B cell (primary cell): ENCODE results near the gene ACSL4. TPM values are rescaled to one million over a fixed set of nuclear protein-coding genes. Genes with fewer than 3 reads are reported as not detected.

Experiments used
- ATAC-seq: fragments of 200-7000 bp; cut with Tn5 transposase; one replicate; pipeline ENCODE4 v1.10.0; 2021; ENCODE audit warnings: low read depth, mild to moderate bottlenecking, moderate number of reproducible peaks, moderate library complexity
- CTCF ChIA-PET: fragments of 350-600 bp; sonication (Branson Sonifier 250); formaldehyde crosslinking; loops from one replicate; lab custom pipeline; 2021; ENCODE audit warnings: antibody characterized with exemption, inconsistent platforms; lab: Charles Lee
- POLR2A ChIA-PET: fragments of 350-600 bp; sonication (Branson Sonifier 250); formaldehyde crosslinking; loops from one replicate; lab custom pipeline; 2021; ENCODE audit warnings: antibody characterized with exemption; lab: Charles Lee
- DNase-seq: peaks from one replicate; pipeline ENCODE4 v3.0.0; 2013
- H2AFZ ChIP-seq: 2 replicates; pipeline ENCODE4 v1.6.1; 2012; ENCODE audit warnings: mild to moderate bottlenecking, low read depth, low read length; ENCODE audit not compliant: insufficient read depth, poor library complexity, severe bottlenecking
- H3K27ac ChIP-seq, 2 donors: 1 replicate in 1 of 2; 2 replicates in 1 of 2; pipeline ENCODE4 v1.5.1; 2012 to 2013; ENCODE audit warnings: low read length in 2 of 2, mild to moderate bottlenecking in 2 of 2, moderate library complexity in 1 of 2
- H3K27me3 ChIP-seq, 4 experiments: fragments of 200-600 bp in 1 of 4; sonication (generic) in 1 of 4; replicated peaks in 1 of 4; 1 replicate in 2 of 4; 2 replicates in 2 of 4; pipeline versions ENCODE4 v1.6.1 to v1.7.0; 2013 to 2016; ENCODE audit warnings: low read length in 3 of 4, mild to moderate bottlenecking in 2 of 4, mixed read lengths in 1 of 4, moderate library complexity in 1 of 4; ENCODE audit not compliant: insufficient read depth in 4 of 4, control insufficient read depth in 3 of 4; ENCODE audit errors: control extremely low read depth in 1 of 4
- H3K36me3 ChIP-seq, 2 experiments: replicated peaks in 1 of 2; 1 replicate in 1 of 2; 2 replicates in 1 of 2; pipeline versions ENCODE4 v1.6.1 to v1.7.1; 2013; ENCODE audit warnings: low read length in 1 of 2; ENCODE audit not compliant: insufficient read depth in 2 of 2, control insufficient read depth in 1 of 2; ENCODE audit errors: control extremely low read depth in 1 of 2, extremely low read depth in 1 of 2
- H3K4me1 ChIP-seq, 2 donors: fragments of 200-600 bp in 1 of 2; sonication (generic) in 1 of 2; 1 replicate in 1 of 2; 2 replicates in 1 of 2; pipeline versions ENCODE4 v1.5.1 to v1.6.1; 2013 to 2017; ENCODE audit warnings: low read length in 2 of 2; ENCODE audit not compliant: control insufficient read depth in 2 of 2, insufficient read depth in 2 of 2
- H3K4me2 ChIP-seq: replicated peaks from 2 replicates; pipeline ENCODE3; 2012; ENCODE audit warnings: mild to moderate bottlenecking, low read depth, low read length; ENCODE audit not compliant: poor library complexity, severe bottlenecking
- H3K4me3 ChIP-seq, 5 experiments: fragments of 200-600 bp in 1 of 5; sonication (generic) in 1 of 5; 1 replicate in 3 of 5; 2 replicates in 2 of 5; pipeline versions ENCODE4 v1.5.1 to v1.7.0; 2011 to 2016; ENCODE audit warnings: low read length in 4 of 5, mild to moderate bottlenecking in 4 of 5, low read depth in 2 of 5, control low read depth in 1 of 5, moderate library complexity in 1 of 5; ENCODE audit not compliant: insufficient read depth in 1 of 5; ENCODE audit errors: control extremely low read depth in 1 of 5, extremely low read depth in 1 of 5
- H3K79me2 ChIP-seq: fragments of 200-600 bp; sonication (generic); one replicate; pipeline ENCODE4 v1.6.0; 2016; ENCODE audit warnings: low read length; ENCODE audit not compliant: control insufficient read depth, insufficient read depth
- H3K9ac ChIP-seq: fragments of 200-600 bp; sonication (generic); 2 replicates; pipeline ENCODE4 v1.6.1; 2017; ENCODE audit warnings: mild to moderate bottlenecking, low read length, moderate library complexity
- H3K9me3 ChIP-seq, 3 donors: one replicate each; pipeline versions ENCODE4 v1.6.1 to v1.7.1; 2013; ENCODE audit warnings: low read length in 2 of 3; ENCODE audit not compliant: control insufficient read depth in 2 of 3, insufficient read depth in 1 of 3; ENCODE audit errors: control extremely low read depth in 1 of 3
- H4K20me1 ChIP-seq: 2 replicates; pipeline ENCODE4 v1.6.0; 2012; ENCODE audit warnings: mild to moderate bottlenecking, low read length; ENCODE audit not compliant: insufficient read depth, control insufficient read depth, poor library complexity, severe bottlenecking
- H3K27ac Mint-ChIP-seq: one replicate; pipeline ENCODE4 v1.8.0; 2021; ENCODE audit warnings: mixed read lengths
- H3K27me3 Mint-ChIP-seq: one replicate; pipeline ENCODE4 v1.8.0; 2021; ENCODE audit warnings: mixed read lengths
- H3K4me1 Mint-ChIP-seq: one replicate; pipeline ENCODE4 v1.8.0; 2021; ENCODE audit warnings: mixed read lengths
- H3K4me3 Mint-ChIP-seq: one replicate; pipeline ENCODE4 v1.8.0; 2021; ENCODE audit warnings: mixed read lengths
- H3K9me3 Mint-ChIP-seq: one replicate; pipeline ENCODE4 v1.8.0; 2022; ENCODE audit warnings: mixed read lengths; ENCODE audit not compliant: insufficient read depth
- EZH2 ChIP-seq: IDR thresholded peaks from 2 replicates; pipeline ENCODE4 v1.6.1; 2012; ENCODE audit warnings: borderline replicate concordance, low read depth, mild to moderate bottlenecking, moderate library complexity, low read length; ENCODE audit not compliant: insufficient read depth, poor library complexity, severe bottlenecking
- WGBS: methylation state at CpG from one replicate; pipeline ENCODE4 v1.1.5; 2013; ENCODE audit warnings: missing lambda C conversion rate; ENCODE audit not compliant: insufficient coverage; 5-methylcytosine and 5-hydroxymethylcytosine counted together
- intact Hi-C: fragments of 100-400 bp; cut with micrococcal nuclease; formaldehyde crosslinking; loops from one replicate; pipeline ENCODE4 v1.10.0; 2022
- polyA plus RNA-seq: library from polyadenylated mRNA; depleted of rRNA; stranded (reverse); fragments of >200 nt; gene quantifications from 2 replicates; pipeline ENCODE4 v1.2.3, GENCODE V29; 2012
- total RNA-seq, 2 donors: library from RNA; stranded (reverse); fragments of 120-200 nt in 1 of 2; gene quantifications; 1 replicate in 1 of 2; 2 replicates in 1 of 2; pipeline versions ENCODE4 v1.2.3 to v1.2.4, GENCODE V29; 2013 to 2022
- TF ChIP-seq, protein P1 (sequence below): fragments of 200-600 bp; IDR thresholded peaks from one replicate; pipeline ENCODE4 v1.8.0; 2022; ENCODE audit warnings: antibody characterized with exemption, mild to moderate bottlenecking

The ACSL4 gene
- total and polyA plus RNA-seq, 2 donors (not counting 1 experiment from before 2014, with no cell fraction given) = 4.0 to 29.1 TPM

DNA sequence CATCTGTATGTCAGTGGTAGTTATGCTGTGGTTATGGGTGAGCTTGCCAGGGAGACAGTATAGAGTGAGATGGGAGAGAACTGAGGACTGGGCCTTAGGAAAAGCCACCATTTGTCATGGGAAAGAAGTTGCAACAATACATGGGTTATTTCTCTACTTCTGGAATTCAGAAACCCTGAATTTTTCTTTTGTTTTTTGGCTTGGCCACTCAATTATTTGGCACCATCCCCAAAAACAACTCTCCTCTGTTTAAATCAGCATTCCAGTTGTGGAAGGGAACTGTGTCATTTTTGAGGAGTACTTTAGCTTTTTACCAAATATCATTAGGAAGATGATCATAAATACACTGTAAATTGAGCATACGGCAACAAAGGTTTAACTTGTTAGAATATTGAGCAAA is 41.1 kb upstream of the ACSL4 start:
- no peaks in the 10 kb centered on the region for H3K4me1 Mint-ChIP-seq
- CTCF ChIA-PET = interaction anchor here (0.8 kb wide), 1 partner anchor 83 kb away, joined by 4 read pairs; no protein-coding TSS in a partner anchor

DNA sequence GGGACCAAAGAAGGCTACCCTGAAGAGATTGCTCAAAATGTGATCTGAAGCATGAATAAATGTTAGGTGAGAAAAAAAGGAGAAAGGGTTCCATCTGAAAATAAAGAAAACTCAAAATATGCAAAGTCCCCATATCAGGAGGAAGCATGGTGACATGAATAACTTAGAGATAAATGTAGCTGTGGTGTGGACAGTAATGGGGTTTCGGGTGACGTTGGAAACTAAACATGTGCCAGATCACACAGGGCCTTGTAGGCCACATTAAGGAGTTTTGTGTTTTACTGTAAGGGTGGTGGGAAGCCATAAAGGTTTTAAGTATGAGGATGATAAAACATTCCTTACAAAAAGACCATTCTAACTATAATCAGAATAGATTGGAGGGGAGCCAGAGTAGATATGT is 40.3 kb upstream of the ACSL4 start:
- Histone ChIP-seq H3K4me2 (no peak overlapping the region), H3K4me1 (no peaks in the 10 kb centered on the region), H3K4me3 (no peak overlapping the region), H3K9ac (no peak overlapping the region), H3K36me3 (no peaks in the 10 kb centered on the region), H2AFZ (no peak overlapping the region), H3K9me3 (peaks cover 0 to 2% (median 0%) of the 10 kb centered on the region in 3 donors), H3K27me3 (no peaks in the 10 kb centered on the region), H3K79me2 (no peaks in the 10 kb centered on the region), H4K20me1 (no peaks in the 10 kb centered on the region), H3K27ac (no peak overlapping the region)
- WGBS = no CpG with 5 or more reads among the region's 2 CpGs
- H3K9me3 Mint-ChIP-seq = no peaks in the 10 kb centered on the region
- H3K4me3 Mint-ChIP-seq = no peak overlapping the region
- DNase-seq (no peak), ATAC-seq (no peak)
- H3K27me3 Mint-ChIP-seq = no peaks in the 10 kb centered on the region
- intact Hi-C loops = no loop called here
- CTCF ChIA-PET = no interaction called here
- POLR2A ChIA-PET = no interaction called here
- TF ChIP-seq, protein P1, sequence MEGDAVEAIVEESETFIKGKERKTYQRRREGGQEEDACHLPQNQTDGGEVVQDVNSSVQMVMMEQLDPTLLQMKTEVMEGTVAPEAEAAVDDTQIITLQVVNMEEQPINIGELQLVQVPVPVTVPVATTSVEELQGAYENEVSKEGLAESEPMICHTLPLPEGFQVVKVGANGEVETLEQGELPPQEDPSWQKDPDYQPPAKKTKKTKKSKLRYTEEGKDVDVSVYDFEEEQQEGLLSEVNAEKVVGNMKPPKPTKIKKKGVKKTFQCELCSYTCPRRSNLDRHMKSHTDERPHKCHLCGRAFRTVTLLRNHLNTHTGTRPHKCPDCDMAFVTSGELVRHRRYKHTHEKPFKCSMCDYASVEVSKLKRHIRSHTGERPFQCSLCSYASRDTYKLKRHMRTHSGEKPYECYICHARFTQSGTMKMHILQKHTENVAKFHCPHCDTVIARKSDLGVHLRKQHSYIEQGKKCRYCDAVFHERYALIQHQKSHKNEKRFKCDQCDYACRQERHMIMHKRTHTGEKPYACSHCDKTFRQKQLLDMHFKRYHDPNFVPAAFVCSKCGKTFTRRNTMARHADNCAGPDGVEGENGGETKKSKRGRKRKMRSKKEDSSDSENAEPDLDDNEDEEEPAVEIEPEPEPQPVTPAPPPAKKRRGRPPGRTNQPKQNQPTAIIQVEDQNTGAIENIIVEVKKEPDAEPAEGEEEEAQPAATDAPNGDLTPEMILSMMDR = no peak
- TF ChIP-seq EZH2 = no peak
- H3K4me1 Mint-ChIP-seq = no peaks in the 10 kb centered on the region
- H3K27ac Mint-ChIP-seq = no peak overlapping the region

More for the DNA sequence above, 41.1 kb upstream of the ACSL4 start:
- H3K27ac Mint-ChIP-seq = no peak overlapping the region
- H3K27me3 Mint-ChIP-seq = no peaks in the 10 kb centered on the region
- H3K4me3 ChIP-seq = no peak overlapping the region
- DNase-seq = no peak
- ATAC-seq = no peak
- no peak overlapping the region for H3K4me2 ChIP-seq
- H3K9me3 ChIP-seq = peaks cover 0 to 2% (median 0%) of the 10 kb centered on the region in 3 donors
- intact Hi-C loops = no loop called here
- POLR2A ChIA-PET = no interaction called here
- H2AFZ ChIP-seq = no peak overlapping the region
- H3K27ac ChIP-seq = no peak overlapping the region
- no peaks in the 10 kb centered on the region for H3K9me3 Mint-ChIP-seq
- no CpG with 5 or more reads among the region's 1 CpG for WGBS
- H3K9ac ChIP-seq = no peak overlapping the region
- H4K20me1 ChIP-seq = no peaks in the 10 kb centered on the region
- TF ChIP-seq, protein P1 = no peak
- TF ChIP-seq EZH2 = no peak
- H3K4me1 ChIP-seq = no peaks in the 10 kb centered on the region
- no peak overlapping the region for H3K4me3 Mint-ChIP-seq
- H3K79me2 ChIP-seq = no peaks in the 10 kb centered on the region
- H3K36me3 ChIP-seq = no peaks in the 10 kb centered on the region
- no peaks in the 10 kb centered on the region for H3K27me3 ChIP-seq
